Lower leg skin (tissue), 3 donors: ENCODE measurements around the gene MKNK1.

ENCODE experiments used
- CTCF ChIP-seq, 3 donors: fragments of 450-650 bp; IDR thresholded peaks; one replicate each; pipeline ENCODE4 v1.5.1; 2016; ENCODE audit warnings: antibody characterized with exemption in 3 of 3, mild to moderate bottlenecking in 3 of 3, moderate library complexity in 2 of 3
- POLR2A ChIP-seq, 2 donors: fragments of 450-650 bp; IDR thresholded peaks; one replicate each; pipeline ENCODE4 v1.6.1; 2016 to 2017; ENCODE audit warnings: antibody characterized with exemption in 2 of 2, mild to moderate bottlenecking in 1 of 2, moderate library complexity in 1 of 2

- TF ChIP-seq CTCF (IDR thresholded peaks at IDR 0.05) (no peak), POLR2A (IDR thresholded peaks at IDR 0.05) (no peak)
Observed at GRCh38 chr1:46510998-46511365, 93.1 kb downstream of the MKNK1 start.
